ENCODE measurements around the gene HOXB2. TPM values are rescaled to one million over a fixed set of nuclear protein-coding genes. Genes with fewer than 3 reads are reported as not detected.

The HOXB2 gene
- total and polyA plus RNA-seq, 2 experiments from 2014 or later: not detected

DNA sequence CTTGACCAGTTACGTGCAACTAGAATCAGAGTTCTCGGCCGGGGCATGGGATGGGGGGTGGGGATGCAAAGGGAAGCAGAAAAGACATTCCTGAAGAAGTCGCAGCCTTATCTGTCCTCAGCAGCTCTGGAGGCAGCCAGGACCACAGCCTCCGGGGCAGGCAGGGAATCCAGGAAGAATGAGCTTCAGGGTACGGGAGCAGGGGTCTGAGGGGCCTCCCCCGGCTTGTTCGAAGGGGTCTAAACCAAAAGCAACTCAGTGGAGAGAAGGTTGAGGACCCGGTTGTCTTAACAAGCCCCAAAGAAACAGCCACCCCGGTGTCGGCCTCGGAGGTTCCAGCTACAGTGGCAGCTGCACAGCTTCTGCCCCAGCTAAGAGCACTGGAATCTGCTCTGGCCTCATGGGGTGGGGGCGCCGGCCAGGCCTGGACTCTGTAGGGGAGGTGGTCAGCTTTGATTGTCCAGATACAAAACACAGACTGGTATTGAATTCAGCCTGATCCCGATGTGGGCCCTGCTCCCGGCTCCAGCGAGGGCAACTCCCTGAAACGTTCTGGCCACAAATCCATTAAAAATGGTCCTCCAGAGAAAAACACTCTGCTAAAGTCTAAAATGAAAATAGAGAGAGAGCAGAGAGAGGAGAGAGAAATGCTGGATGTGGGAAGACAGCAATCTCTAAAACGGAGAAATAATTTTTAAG lies 25.6 kb upstream of the HOXB2 start:
- Histone ChIP-seq H3K27ac (ENCODE audit: low read depth) (no peak overlapping the region), H3F3A (replicated peaks; ENCODE audit: low read depth) (peaks cover 76% of the 10 kb centered on the region), H3K4me3 (no peak overlapping the region), H2AFZ (no peak overlapping the region), H3K4me1 (ENCODE audit: insufficient read depth) (peaks cover 78% of the 10 kb centered on the region), H3K36me3 (ENCODE audit: insufficient read depth) (no peaks in the 10 kb centered on the region), H3K79me2 (replicated peaks; ENCODE audit: insufficient read depth) (no peaks in the 10 kb centered on the region), H3K9me2 (ENCODE audit: insufficient read depth) (no peaks in the 10 kb centered on the region), H4K20me1 (replicated peaks; ENCODE audit: insufficient read depth) (peaks cover 79% of the 10 kb centered on the region), H3K27me3 (ENCODE audit: insufficient read depth) (peaks cover 100% of the 10 kb centered on the region), H3K4me2 (peak overlapping the region; percentile 33)
- no peak overlapping the region for H3K27ac Mint-ChIP-seq
- H3K4me3 Mint-ChIP-seq: no peak overlapping the region; the same call in 2 of the 3 replicates
- H3K4me1 Mint-ChIP-seq: peaks cover 23% of the 10 kb centered on the region
- H3K36me3 Mint-ChIP-seq (ENCODE audit: low read depth): no peaks in the 10 kb centered on the region
- DNase-seq (ENCODE audit: low spot score) (no peak), ATAC-seq (peak; percentile 32)
- H3K27me3 Mint-ChIP-seq (ENCODE audit: insufficient read depth, low read depth, poor library complexity): no peaks in the 10 kb centered on the region
- TF ChIP-seq ZNF331 (CRISPR knock-in tag; IDR thresholded peaks at IDR 0.05; ENCODE audit: low read depth) (no peak), NANOG (IDR thresholded peaks at IDR 0.05; ENCODE audit: borderline replicate concordance) (no peak), EZH2 (IDR thresholded peaks at IDR 0.05; ENCODE audit: low read depth, unreplicated experiment) (peak; percentile 60)
- TF ChIP-seq, protein P1, sequence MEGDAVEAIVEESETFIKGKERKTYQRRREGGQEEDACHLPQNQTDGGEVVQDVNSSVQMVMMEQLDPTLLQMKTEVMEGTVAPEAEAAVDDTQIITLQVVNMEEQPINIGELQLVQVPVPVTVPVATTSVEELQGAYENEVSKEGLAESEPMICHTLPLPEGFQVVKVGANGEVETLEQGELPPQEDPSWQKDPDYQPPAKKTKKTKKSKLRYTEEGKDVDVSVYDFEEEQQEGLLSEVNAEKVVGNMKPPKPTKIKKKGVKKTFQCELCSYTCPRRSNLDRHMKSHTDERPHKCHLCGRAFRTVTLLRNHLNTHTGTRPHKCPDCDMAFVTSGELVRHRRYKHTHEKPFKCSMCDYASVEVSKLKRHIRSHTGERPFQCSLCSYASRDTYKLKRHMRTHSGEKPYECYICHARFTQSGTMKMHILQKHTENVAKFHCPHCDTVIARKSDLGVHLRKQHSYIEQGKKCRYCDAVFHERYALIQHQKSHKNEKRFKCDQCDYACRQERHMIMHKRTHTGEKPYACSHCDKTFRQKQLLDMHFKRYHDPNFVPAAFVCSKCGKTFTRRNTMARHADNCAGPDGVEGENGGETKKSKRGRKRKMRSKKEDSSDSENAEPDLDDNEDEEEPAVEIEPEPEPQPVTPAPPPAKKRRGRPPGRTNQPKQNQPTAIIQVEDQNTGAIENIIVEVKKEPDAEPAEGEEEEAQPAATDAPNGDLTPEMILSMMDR (conservative IDR thresholded peaks at IDR 0.05; ENCODE audit: low read depth in 2 of 2): no peak
- H3K9me3 Mint-ChIP-seq: no peaks in the 10 kb centered on the region; the same call in 2 of the 3 replicates

DNA sequence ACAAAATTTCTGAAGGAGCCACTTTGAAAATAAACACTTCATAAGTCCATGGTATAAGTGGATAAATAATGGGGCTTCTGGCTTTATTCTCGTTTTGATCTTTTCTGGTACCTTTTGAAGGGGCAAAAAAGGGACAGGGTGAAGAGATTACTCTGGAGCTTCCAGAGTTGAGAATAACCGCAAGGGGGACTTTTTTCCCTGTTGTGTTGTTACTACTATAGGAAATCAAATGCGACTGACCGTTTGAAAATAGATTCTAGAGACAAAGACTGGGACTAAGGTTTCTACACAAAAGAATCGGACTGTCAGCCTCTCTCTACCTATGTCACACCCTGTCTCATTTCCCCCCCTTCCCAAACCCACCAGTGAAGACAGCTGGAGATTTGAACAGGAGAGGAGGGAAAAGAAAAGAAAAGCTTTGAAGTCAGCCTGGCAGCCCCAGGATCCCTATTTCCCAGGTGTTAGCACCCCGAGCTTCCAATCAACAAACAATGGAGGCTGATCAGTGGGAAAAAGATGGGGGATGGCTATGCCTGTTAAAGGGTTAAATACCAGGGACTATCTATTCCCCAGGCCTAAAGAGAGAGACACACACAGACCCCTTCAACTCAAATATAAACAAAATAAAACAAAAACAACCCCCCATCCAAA lies 24.9 kb upstream of the HOXB2 start:
- Histone ChIP-seq H3K4me2 (peak overlapping the region; percentile 33), H3K9me2 (ENCODE audit: insufficient read depth) (no peaks in the 10 kb centered on the region), H3K4me3 (no peak overlapping the region), H4K20me1 (replicated peaks; ENCODE audit: insufficient read depth) (peaks cover 77% of the 10 kb centered on the region), H2AFZ (no peak overlapping the region), H3K36me3 (ENCODE audit: insufficient read depth) (no peaks in the 10 kb centered on the region), H3K27me3 (ENCODE audit: insufficient read depth) (peaks cover 100% of the 10 kb centered on the region), H3K4me1 (ENCODE audit: insufficient read depth) (peaks cover 78% of the 10 kb centered on the region), H3K79me2 (replicated peaks; ENCODE audit: insufficient read depth) (no peaks in the 10 kb centered on the region), H3F3A (replicated peaks; ENCODE audit: low read depth) (peaks cover 76% of the 10 kb centered on the region), H3K27ac (ENCODE audit: low read depth) (no peak overlapping the region)
- Mint-ChIP-seq H3K9me3 (no peaks in the 10 kb centered on the region; the same call in 2 of the 3 replicates), H3K4me1 (peaks cover 24% of the 10 kb centered on the region), H3K36me3 (ENCODE audit: low read depth) (no peaks in the 10 kb centered on the region), H3K27me3 (ENCODE audit: insufficient read depth, low read depth, poor library complexity) (no peaks in the 10 kb centered on the region), H3K27ac (no peak overlapping the region), H3K4me3 (no peak overlapping the region)
- DNase-seq (ENCODE audit: low spot score) (no peak), ATAC-seq (no peak; the same call in 2 of the 3 replicates)
- TF ChIP-seq POLR2AphosphoS5 (IDR thresholded peaks at IDR 0.05; ENCODE audit: low read depth): no peak
- TF ChIP-seq EZH2 (IDR thresholded peaks at IDR 0.05; ENCODE audit: low read depth, unreplicated experiment): peak; percentile 55

DNA sequence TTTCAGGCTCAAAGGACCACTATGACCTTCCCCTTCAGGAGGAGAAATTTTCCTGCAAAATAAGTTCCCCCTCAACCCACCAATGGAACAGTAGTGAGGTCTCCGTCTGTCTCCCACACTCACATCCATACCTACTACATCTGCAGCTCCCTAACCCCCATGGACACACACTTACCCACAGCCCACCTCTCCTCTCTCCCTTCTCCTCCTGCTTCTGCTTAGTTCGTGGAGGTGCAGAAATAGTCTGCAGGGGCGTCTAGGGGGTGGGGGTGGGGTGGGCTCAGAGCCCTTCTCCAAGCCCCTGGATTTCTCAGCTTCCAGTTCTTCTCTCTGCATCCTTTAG lies 24.3 kb upstream of the HOXB2 start:
- no peaks in the 10 kb centered on the region for H3K9me2 ChIP-seq (ENCODE audit: insufficient read depth)
- ATAC-seq (no peak), DNase-seq (ENCODE audit: low spot score) (no peak)
- H3K9me3 Mint-ChIP-seq: no peaks in the 10 kb centered on the region; the same call in 2 of the 3 replicates
- H3K27me3 Mint-ChIP-seq (ENCODE audit: insufficient read depth, low read depth, poor library complexity): no peaks in the 10 kb centered on the region
- H3K27me3 ChIP-seq (ENCODE audit: insufficient read depth): peaks cover 100% of the 10 kb centered on the region
- no peaks in the 10 kb centered on the region for H3K36me3 ChIP-seq (ENCODE audit: insufficient read depth)
- H3K4me1 Mint-ChIP-seq: peaks cover 23% of the 10 kb centered on the region
- H3K4me3 Mint-ChIP-seq: no peak overlapping the region
- H3K4me2 ChIP-seq: peak overlapping the region; percentile 21; the same call in 1 of the 2 replicates
- peaks cover 74% of the 10 kb centered on the region for H3F3A ChIP-seq (replicated peaks; ENCODE audit: low read depth)
- peaks cover 76% of the 10 kb centered on the region for H3K4me1 ChIP-seq (ENCODE audit: insufficient read depth)
- no peak overlapping the region for H3K4me3 ChIP-seq
- peaks cover 71% of the 10 kb centered on the region for H4K20me1 ChIP-seq (replicated peaks; ENCODE audit: insufficient read depth)
- H3K27ac Mint-ChIP-seq: no peak overlapping the region
- no peak overlapping the region for H3K27ac ChIP-seq (ENCODE audit: low read depth)
- H2AFZ ChIP-seq: no peak overlapping the region
- no peaks in the 10 kb centered on the region for H3K79me2 ChIP-seq (replicated peaks; ENCODE audit: insufficient read depth)
- H3K36me3 Mint-ChIP-seq (ENCODE audit: low read depth): no peaks in the 10 kb centered on the region
- no peak for TF ChIP-seq ZNF114 (CRISPR knock-in tag; IDR thresholded peaks at IDR 0.05)
- TF ChIP-seq CREB1 (CRISPR knock-in tag; IDR thresholded peaks at IDR 0.05; ENCODE audit: low read depth): no peak
- TF ChIP-seq, protein P1 (conservative IDR thresholded peaks at IDR 0.05; ENCODE audit: low read depth in 2 of 2): no peak
- no peak for TF ChIP-seq POLR2AphosphoS5 (IDR thresholded peaks at IDR 0.05; ENCODE audit: low read depth)
- no peak for TF ChIP-seq EZH2phosphoT487 (IDR thresholded peaks at IDR 0.05; ENCODE audit: unreplicated experiment)
- TF ChIP-seq, protein P2, sequence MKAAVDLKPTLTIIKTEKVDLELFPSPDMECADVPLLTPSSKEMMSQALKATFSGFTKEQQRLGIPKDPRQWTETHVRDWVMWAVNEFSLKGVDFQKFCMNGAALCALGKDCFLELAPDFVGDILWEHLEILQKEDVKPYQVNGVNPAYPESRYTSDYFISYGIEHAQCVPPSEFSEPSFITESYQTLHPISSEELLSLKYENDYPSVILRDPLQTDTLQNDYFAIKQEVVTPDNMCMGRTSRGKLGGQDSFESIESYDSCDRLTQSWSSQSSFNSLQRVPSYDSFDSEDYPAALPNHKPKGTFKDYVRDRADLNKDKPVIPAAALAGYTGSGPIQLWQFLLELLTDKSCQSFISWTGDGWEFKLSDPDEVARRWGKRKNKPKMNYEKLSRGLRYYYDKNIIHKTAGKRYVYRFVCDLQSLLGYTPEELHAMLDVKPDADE (IDR thresholded peaks at IDR 0.05): no peak

Measured in GM23338 (cell line).